ENCODE data around the gene ENOX1. TPM values are rescaled to one million over a fixed set of nuclear protein-coding genes. Genes with fewer than 3 reads are reported as not detected.

Gene ENOX1
- total RNA-seq, 1 donor from 2014 or later: 1.1 TPM

DNA sequence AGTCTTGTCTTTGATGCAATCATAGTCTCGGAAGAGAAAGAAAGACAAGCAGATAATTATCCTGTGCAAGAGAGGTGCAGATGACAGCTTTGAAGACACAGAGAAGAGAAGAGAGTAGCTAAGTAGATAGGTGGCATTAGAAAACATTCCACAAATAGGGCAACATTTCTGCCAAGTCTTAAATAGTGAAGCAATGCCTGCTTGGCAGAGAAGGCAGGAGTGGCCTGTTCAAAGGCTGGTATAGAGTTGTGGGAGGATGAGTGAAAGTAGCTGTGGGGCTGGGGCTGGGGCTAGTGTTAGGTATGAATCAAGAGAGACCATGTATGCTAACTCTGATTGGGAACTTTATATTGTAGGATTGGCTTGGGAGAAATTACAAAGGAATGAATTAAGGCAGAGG is 457.9 kb downstream of the ENOX1 start:
- H3K36me3 Mint-ChIP-seq: no peaks in the 10 kb centered on the region
- no peaks in the 10 kb centered on the region for H3K9me3 Mint-ChIP-seq
- no peaks in the 10 kb centered on the region for H3K27me3 Mint-ChIP-seq (ENCODE audit: insufficient read depth, low read depth)

DNA sequence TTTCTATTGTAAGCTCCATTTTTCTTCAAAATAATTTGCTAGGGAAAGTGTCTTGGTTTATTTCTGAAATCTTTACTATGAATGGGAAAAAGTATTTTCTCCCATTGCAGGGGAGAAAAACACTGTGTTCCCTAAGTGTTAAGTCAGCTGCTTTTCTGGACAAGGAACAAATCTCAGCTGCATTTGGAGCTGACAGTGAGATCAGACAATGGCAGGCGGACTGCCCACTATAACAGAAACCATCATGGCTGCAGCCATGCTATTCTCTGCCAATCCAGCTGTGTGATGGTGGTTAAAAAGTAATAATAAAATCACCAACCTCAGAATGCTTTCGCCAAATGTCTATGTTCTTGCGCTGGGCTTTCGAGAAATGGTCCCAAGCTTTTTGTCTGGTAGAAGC is 460.7 kb downstream of the ENOX1 start:
- TF ChIP-seq EZH2phosphoT487 (IDR thresholded peaks at IDR 0.05): no peak
- TF ChIP-seq EZH2 (IDR thresholded peaks at IDR 0.05): no peak
- no peak for TF ChIP-seq CTCF (IDR thresholded peaks at IDR 0.05)
- Mint-ChIP-seq H3K27me3 (ENCODE audit: insufficient read depth, low read depth) (no peaks in the 10 kb centered on the region), H3K4me3 (no peak overlapping the region), H3K9me3 (no peaks in the 10 kb centered on the region), H3K4me1 (peaks cover 8% of the 10 kb centered on the region), H3K36me3 (no peaks in the 10 kb centered on the region), H3K27ac (no peak overlapping the region)
- no peak overlapping the region for H3K27ac ChIP-seq
- no peaks in the 10 kb centered on the region for H4K20me1 ChIP-seq (ENCODE audit: low read depth)
- no peak overlapping the region for H3K9ac ChIP-seq
- no peaks in the 10 kb centered on the region for H3K36me3 ChIP-seq
- H3K4me1 ChIP-seq: peaks cover 15% of the 10 kb centered on the region
- H3K4me3 ChIP-seq: no peak overlapping the region
- no peak overlapping the region for H2AFZ ChIP-seq (replicated peaks)
- no peaks in the 10 kb centered on the region for H3K27me3 ChIP-seq
- no peak for DNase-seq (ENCODE audit: low spot score)
- H3K79me2 ChIP-seq (ENCODE audit: low read depth): no peaks in the 10 kb centered on the region
- no peak overlapping the region for H3K4me2 ChIP-seq
- no peaks in the 10 kb centered on the region for H3K9me3 ChIP-seq (ENCODE audit: low read depth)
- peaks cover 7% of the 10 kb centered on the region for H3F3A ChIP-seq (ENCODE audit: low read depth)

More for the DNA sequence above, 457.9 kb downstream of the ENOX1 start:
- no peak for TF ChIP-seq CTCF (IDR thresholded peaks at IDR 0.05)
- TF ChIP-seq EZH2phosphoT487 (IDR thresholded peaks at IDR 0.05): no peak
- no peak for TF ChIP-seq EZH2 (IDR thresholded peaks at IDR 0.05)
- no peaks in the 10 kb centered on the region for H3K9me3 ChIP-seq (ENCODE audit: low read depth)
- no peak for DNase-seq (ENCODE audit: low spot score)
- H4K20me1 ChIP-seq (ENCODE audit: low read depth): no peaks in the 10 kb centered on the region
- H3F3A ChIP-seq (ENCODE audit: low read depth): peaks cover 13% of the 10 kb centered on the region
- H3K4me3 ChIP-seq: no peak overlapping the region
- Mint-ChIP-seq H3K4me1 (peaks cover 15% of the 10 kb centered on the region), H3K27ac (no peak overlapping the region), H3K4me3 (no peak overlapping the region)
- H3K36me3 ChIP-seq: no peaks in the 10 kb centered on the region
- no peak overlapping the region for H2AFZ ChIP-seq (replicated peaks)
- H3K27ac ChIP-seq: no peak overlapping the region
- H3K9ac ChIP-seq: no peak overlapping the region
- peaks cover 20% of the 10 kb centered on the region for H3K4me1 ChIP-seq
- no peaks in the 10 kb centered on the region for H3K79me2 ChIP-seq (ENCODE audit: low read depth)
- no peaks in the 10 kb centered on the region for H3K27me3 ChIP-seq
- no peak overlapping the region for H3K4me2 ChIP-seq

DNA sequence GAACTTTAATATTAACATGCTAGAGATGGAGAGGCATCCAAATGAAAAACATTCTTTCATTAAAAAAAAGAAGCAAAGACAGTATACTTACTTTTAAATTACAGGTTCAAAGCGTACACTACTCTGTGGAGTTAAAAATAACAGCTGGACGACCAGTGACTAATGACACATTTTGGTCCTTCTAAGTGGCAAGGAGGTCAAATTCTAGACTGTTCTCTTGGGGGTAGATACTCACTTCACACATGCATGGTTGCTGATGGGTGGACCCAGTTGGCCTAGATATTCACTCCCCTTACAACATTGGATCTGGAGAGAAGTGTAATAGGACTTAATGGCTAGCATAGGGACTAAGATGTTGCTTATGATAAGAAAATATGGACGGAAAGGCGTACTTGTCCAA is 461.1 kb downstream of the ENOX1 start:
- no peaks in the 10 kb centered on the region for H3K27me3 ChIP-seq
- no peaks in the 10 kb centered on the region for H3K9me3 Mint-ChIP-seq
- DNase-seq (ENCODE audit: low spot score): no peak
- H3K36me3 ChIP-seq: no peaks in the 10 kb centered on the region
- no peaks in the 10 kb centered on the region for H3K79me2 ChIP-seq (ENCODE audit: low read depth)
- H3K27me3 Mint-ChIP-seq (ENCODE audit: insufficient read depth, low read depth): no peaks in the 10 kb centered on the region
- no peak overlapping the region for H2AFZ ChIP-seq (replicated peaks)
- TF ChIP-seq CTCF (IDR thresholded peaks at IDR 0.05) (no peak), EZH2phosphoT487 (IDR thresholded peaks at IDR 0.05) (no peak), EZH2 (IDR thresholded peaks at IDR 0.05) (no peak)
- no peak overlapping the region for H3K4me3 Mint-ChIP-seq
- H3K9me3 ChIP-seq (ENCODE audit: low read depth): no peaks in the 10 kb centered on the region
- H3K4me2 ChIP-seq: no peak overlapping the region
- H3F3A ChIP-seq (ENCODE audit: low read depth): peaks cover 6% of the 10 kb centered on the region
- peaks cover 3% of the 10 kb centered on the region for H3K4me1 Mint-ChIP-seq
- H3K27ac Mint-ChIP-seq: no peak overlapping the region
- no peaks in the 10 kb centered on the region for H3K36me3 Mint-ChIP-seq
- no peak overlapping the region for H3K27ac ChIP-seq
- H3K4me1 ChIP-seq: peaks cover 13% of the 10 kb centered on the region
- no peak overlapping the region for H3K9ac ChIP-seq
- no peak overlapping the region for H3K4me3 ChIP-seq
- no peaks in the 10 kb centered on the region for H4K20me1 ChIP-seq (ENCODE audit: low read depth)
